GM19239 (cell line): ENCODE measurements around the gene SORCS1.

ENCODE experiments used
- DNase-seq: peaks from one replicate; pipeline ENCODE4 v3.0.0; 2011; ENCODE audit warnings: low spot score; ENCODE audit not compliant: insufficient read length
- FAIRE-seq: peaks from 2 replicates; lab custom pipeline; 2011; peaks lifted over from hg19 to GRCh38; lab: Jason Lieb, UNC

SORCS1 gene

GRCh38 chr10:106913348-106913747 lies 251.2 kb downstream of the SORCS1 start:
- FAIRE-seq, result no peak
- DNase-seq, result no peak

GRCh38 chr10:106911096-106911495 lies 253.4 kb downstream of the SORCS1 start:
- FAIRE-seq (no peak), DNase-seq (no peak)

- FAIRE-seq (no peak), DNase-seq (no peak)
Observed at GRCh38 chr10:106910666-106911065, 253.8 kb downstream of the SORCS1 start.

GRCh38 chr10:106908225-106908624 lies 256.3 kb downstream of the SORCS1 start:
- FAIRE-seq (no peak), DNase-seq (no peak)

GRCh38 chr10:106904209-106904608 lies 260.3 kb downstream of the SORCS1 start:
- FAIRE-seq, result no peak
- no peak for DNase-seq

GRCh38 chr10:106903180-106903579 lies 261.3 kb downstream of the SORCS1 start:
- no peak for FAIRE-seq
- no peak for DNase-seq

GRCh38 chr10:106900016-106900652 lies 264.4 kb downstream of the SORCS1 start:
- DNase-seq, result no peak
- no peak for FAIRE-seq

GRCh38 chr10:106898446-106898845 lies 266.1 kb downstream of the SORCS1 start:
- FAIRE-seq (no peak), DNase-seq (no peak)

GRCh38 chr10:106897719-106898118 lies 266.8 kb downstream of the SORCS1 start:
- DNase-seq (no peak), FAIRE-seq (no peak)

GRCh38 chr10:106894692-106895091 lies 269.8 kb downstream of the SORCS1 start:
- DNase-seq (no peak), FAIRE-seq (no peak)

- DNase-seq, result no peak
- FAIRE-seq, result no peak
Observed at GRCh38 chr10:106877574-106877973, 286.9 kb downstream of the SORCS1 start.

- no peak for DNase-seq
- FAIRE-seq, result peak; percentile 64
Observed at GRCh38 chr10:106874604-106874889, 290.0 kb downstream of the SORCS1 start.

GRCh38 chr10:106873770-106874603 lies 290.5 kb downstream of the SORCS1 start:
- FAIRE-seq, result no peak
- DNase-seq, result no peak

- DNase-seq (no peak), FAIRE-seq (no peak)
Observed at GRCh38 chr10:106872176-106872575, 292.3 kb downstream of the SORCS1 start.

- DNase-seq (no peak), FAIRE-seq (no peak)
Observed at GRCh38 chr10:106866244-106866845, 298.2 kb downstream of the SORCS1 start.

GRCh38 chr10:106864031-106864430 lies 300.5 kb downstream of the SORCS1 start:
- FAIRE-seq, result no peak

GRCh38 chr10:106863549-106863948 lies 301.0 kb downstream of the SORCS1 start:
- DNase-seq (no peak), FAIRE-seq (no peak)

More at GRCh38 chr10:106864031-106864430, 300.5 kb downstream of the SORCS1 start:
- DNase-seq, result no peak

- FAIRE-seq (no peak), DNase-seq (no peak)
Observed at GRCh38 chr10:106859892-106860652, 304.4 kb downstream of the SORCS1 start.

GRCh38 chr10:106857728-106858127 lies 306.8 kb downstream of the SORCS1 start:
- DNase-seq, result no peak
- no peak for FAIRE-seq

GRCh38 chr10:106857213-106857612 lies 307.3 kb downstream of the SORCS1 start:
- DNase-seq (no peak), FAIRE-seq (no peak)
